HG03103 (cell line): Measurements from ENCODE around the gene ACD.
A peak's percentile ranks its signal among the peaks of the same experiment; 100 is the strongest.

Experiments used
- ATAC-seq: cut with Tn5 transposase; IDR thresholded peaks from one replicate; pipeline ENCODE4 v1.9.1; 2021; ENCODE audit warnings: low read depth; ENCODE audit not compliant: unreplicated experiment

Gene ACD

GRCh38 chr16:67676516-67676915 lies 16.5 kb upstream of the ACD start:
- ATAC-seq = no peak

GRCh38 chr16:67675999-67676398 lies 15.9 kb upstream of the ACD start:
- no peak for ATAC-seq

GRCh38 chr16:67675579-67675935 lies 15.5 kb upstream of the ACD start:
- ATAC-seq = no peak

GRCh38 chr16:67674851-67675578 lies 15.0 kb upstream of the ACD start:
- no peak for ATAC-seq

- ATAC-seq = no peak
These were observed 13.9 kb upstream of the ACD start for GRCh38 chr16:67673712-67674580.

- no peak for ATAC-seq
These were observed 12.9 kb upstream of the ACD start for GRCh38 chr16:67672739-67673662.

- ATAC-seq = no peak
These were observed 12.2 kb upstream of the ACD start for GRCh38 chr16:67672306-67672705.

- no peak for ATAC-seq
These were observed 9.5 kb upstream of the ACD start for GRCh38 chr16:67669499-67670101.

GRCh38 chr16:67668495-67669157 lies 8.6 kb upstream of the ACD start:
- no peak for ATAC-seq

GRCh38 chr16:67667817-67668494 lies 7.9 kb upstream of the ACD start:
- peak; percentile 71 for ATAC-seq

GRCh38 chr16:67667453-67667816 lies 7.4 kb upstream of the ACD start:
- no peak for ATAC-seq

- peak; percentile 39 for ATAC-seq
These were observed 6.7 kb upstream of the ACD start, which contains the start of the genes C16orf86 and ENKD1 for GRCh38 chr16:67666559-67667452. TSS of gene C16orf86 (plus strand) at chr16:67666814. CDS start at chr16:67666971, 157 bp downstream. TSS of gene ENKD1 (minus strand) at chr16:67666750. CDS start at chr16:67666442, 308 bp downstream.

GRCh38 chr16:67666032-67666551 lies 6.0 kb upstream of the ACD start:
- ATAC-seq = no peak

GRCh38 chr16:67665598-67665997 lies 5.5 kb upstream of the ACD start:
- no peak for ATAC-seq

- ATAC-seq = no peak
These were observed 4.8 kb upstream of the ACD start for GRCh38 chr16:67664871-67665270.

- ATAC-seq = no peak
These were observed 4.2 kb upstream of the ACD start for GRCh38 chr16:67664258-67664657.

- no peak for ATAC-seq
These were observed 3.8 kb upstream of the ACD start for GRCh38 chr16:67663877-67664222.
